ENCODE results near the gene SCN10A. TPM values are rescaled to one million over a fixed set of nuclear protein-coding genes. Genes with fewer than 3 reads are reported as not detected.

The SCN10A gene
- total and polyA plus RNA-seq, 11 donors = 0.05 to 0.72 (median 0.12) TPM; not detected in 1

GRCh38 chr3:38792983-38793382, 23.0 kb downstream of the SCN10A start:
- no peak for ATAC-seq
- Histone ChIP-seq H3K9me3 (no peaks in the 10 kb centered on the region), H3K27ac (no peak overlapping the region), H3K27me3 (peaks cover 0 to 5% (median 0%) of the 10 kb centered on the region in 9 donors), H3K36me3 (no peaks in the 10 kb centered on the region), H3K4me3 (no peak overlapping the region), H3K4me1 (no peaks in the 10 kb centered on the region)
- intact Hi-C loops (cut with DNase I) = no loop called here
- DNase-seq = no peak
- TF ChIP-seq, protein P1, sequence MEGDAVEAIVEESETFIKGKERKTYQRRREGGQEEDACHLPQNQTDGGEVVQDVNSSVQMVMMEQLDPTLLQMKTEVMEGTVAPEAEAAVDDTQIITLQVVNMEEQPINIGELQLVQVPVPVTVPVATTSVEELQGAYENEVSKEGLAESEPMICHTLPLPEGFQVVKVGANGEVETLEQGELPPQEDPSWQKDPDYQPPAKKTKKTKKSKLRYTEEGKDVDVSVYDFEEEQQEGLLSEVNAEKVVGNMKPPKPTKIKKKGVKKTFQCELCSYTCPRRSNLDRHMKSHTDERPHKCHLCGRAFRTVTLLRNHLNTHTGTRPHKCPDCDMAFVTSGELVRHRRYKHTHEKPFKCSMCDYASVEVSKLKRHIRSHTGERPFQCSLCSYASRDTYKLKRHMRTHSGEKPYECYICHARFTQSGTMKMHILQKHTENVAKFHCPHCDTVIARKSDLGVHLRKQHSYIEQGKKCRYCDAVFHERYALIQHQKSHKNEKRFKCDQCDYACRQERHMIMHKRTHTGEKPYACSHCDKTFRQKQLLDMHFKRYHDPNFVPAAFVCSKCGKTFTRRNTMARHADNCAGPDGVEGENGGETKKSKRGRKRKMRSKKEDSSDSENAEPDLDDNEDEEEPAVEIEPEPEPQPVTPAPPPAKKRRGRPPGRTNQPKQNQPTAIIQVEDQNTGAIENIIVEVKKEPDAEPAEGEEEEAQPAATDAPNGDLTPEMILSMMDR (IDR thresholded peaks at IDR 0.05) = no peak
- TF ChIP-seq POLR2A (IDR thresholded peaks at IDR 0.05) = no peak
- 67 to 73% (median 68%) methylated on average over 1 of the region's 1 CpG for WGBS, 4 donors

GRCh38 chr3:38782148-38782547, 33.9 kb downstream of the SCN10A start:
- ATAC-seq (no peak), DNase-seq (no peak)
- H3K4me3 ChIP-seq = no peak overlapping the region
- no peaks in the 10 kb centered on the region for H3K27me3 ChIP-seq
- H3K27ac ChIP-seq = no peak overlapping the region
- no peaks in the 10 kb centered on the region for H3K4me1 ChIP-seq
- peaks cover 0 to 7% (median 0%) of the 10 kb centered on the region in 12 donors for H3K9me3 ChIP-seq
- H3K36me3 ChIP-seq = no peaks in the 10 kb centered on the region
- TF ChIP-seq POLR2A (IDR thresholded peaks at IDR 0.05) = no peak
- TF ChIP-seq, protein P1 (IDR thresholded peaks at IDR 0.05) = no peak
- 12 to 59% (median 46%) methylated on average over 4 of the region's 4 CpGs for WGBS, 4 donors
- intact Hi-C loops (cut with DNase I) = no loop called here

DNA sequence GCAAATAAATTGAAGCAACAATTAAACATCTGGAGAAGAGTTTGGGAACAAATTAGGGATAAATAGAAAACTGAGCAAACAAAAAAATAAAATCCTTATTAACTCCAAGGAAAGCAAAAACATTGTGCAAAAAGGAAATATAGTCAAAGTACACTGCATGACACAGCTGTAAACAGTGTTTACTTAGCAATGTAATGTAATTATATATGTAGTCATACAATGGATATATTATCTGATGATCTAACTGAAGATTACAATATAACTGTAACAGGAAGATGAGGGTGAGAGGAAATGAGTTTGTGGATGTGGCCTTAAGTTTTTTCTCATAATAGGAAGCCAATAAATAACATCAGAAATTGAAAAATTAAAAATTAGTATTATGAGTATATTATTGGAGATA, 42.5 kb downstream of the SCN10A start:
- TF ChIP-seq, protein P1 (IDR thresholded peaks at IDR 0.05) = no peak
- TF ChIP-seq POLR2A (IDR thresholded peaks at IDR 0.05) = no peak
- Histone ChIP-seq H3K27me3 (no peaks in the 10 kb centered on the region), H3K9me3 (peaks cover 0 to 15% (median 0%) of the 10 kb centered on the region in 12 donors), H3K4me3 (no peak overlapping the region), H3K27ac (no peak overlapping the region), H3K4me1 (no peaks in the 10 kb centered on the region), H3K36me3 (no peaks in the 10 kb centered on the region)
- ATAC-seq (no peak), DNase-seq (no peak)
- intact Hi-C loops (cut with DNase I) = no loop called here

DNA sequence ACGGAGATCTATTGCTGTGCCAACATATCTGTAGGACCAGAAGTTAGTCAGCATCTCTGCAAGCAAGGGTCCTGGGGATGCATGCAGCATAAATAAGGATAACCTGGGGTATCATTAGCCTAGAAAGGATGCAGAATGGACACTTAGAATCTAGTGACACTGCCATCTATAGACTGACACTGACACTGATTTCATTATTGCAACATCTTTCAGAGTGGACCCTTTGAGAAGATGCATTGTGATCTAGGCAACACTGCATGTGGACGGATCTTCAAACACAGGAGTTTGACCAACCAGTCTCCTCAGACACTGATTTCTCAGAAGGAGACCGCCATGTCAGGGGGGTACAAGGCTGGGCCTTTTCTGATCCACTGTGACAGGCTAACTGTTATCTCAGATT, 52.4 kb downstream of the SCN10A start:
- no peak for ATAC-seq
- no peak overlapping the region for H3K27ac ChIP-seq
- no peaks in the 10 kb centered on the region for H3K36me3 ChIP-seq
- intact Hi-C loops (cut with DNase I) = no loop called here
- DNase-seq = no peak
- TF ChIP-seq, protein P1 (IDR thresholded peaks at IDR 0.05) = no peak
- no peak for TF ChIP-seq POLR2A (IDR thresholded peaks at IDR 0.05)
- H3K27me3 ChIP-seq = no peaks in the 10 kb centered on the region
- H3K4me1 ChIP-seq = no peaks in the 10 kb centered on the region
- 47 to 63% (median 49%) methylated on average over 3 of the region's 3 CpGs for WGBS, 4 donors
- no peak overlapping the region for H3K4me3 ChIP-seq
- peaks cover 0 to 25% (median 3%) of the 10 kb centered on the region in 12 donors for H3K9me3 ChIP-seq
